DND-41 (cell line): ENCODE results near the gene TTC17.

ENCODE experiments used
- ATAC-seq: fragments of 200-7000 bp; cut with Tn5 transposase; 3 replicates; pipeline ENCODE4 v1.9.1; 2021; ENCODE audit warnings: low read depth; ENCODE audit not compliant: insufficient read depth
- DNase-seq: peaks from one replicate; pipeline ENCODE4 v3.0.0-alpha.2; 2020
- H2AFZ ChIP-seq: 2 replicates; pipeline ENCODE4 v1.6.0; 2012; ENCODE audit warnings: low read depth, low read length
- H3K27ac ChIP-seq: 2 replicates; pipeline ENCODE4 v1.5.1; 2012; ENCODE audit warnings: low read length, inconsistent platforms
- H3K27me3 ChIP-seq: fragments of 200-600 bp; sonication (generic); 2 replicates; pipeline ENCODE4 v1.6.0; 2012; ENCODE audit warnings: low read length, mild to moderate bottlenecking, inconsistent platforms; ENCODE audit not compliant: insufficient read depth, poor library complexity
- H3K36me3 ChIP-seq: 2 replicates; pipeline ENCODE4 v1.5.1; 2012; ENCODE audit warnings: low read length, inconsistent platforms; ENCODE audit not compliant: insufficient read depth
- H3K4me1 ChIP-seq: 2 replicates; pipeline ENCODE4 v1.5.1; 2012; ENCODE audit warnings: mild to moderate bottlenecking, low read length; ENCODE audit not compliant: insufficient read depth
- H3K4me2 ChIP-seq: 2 replicates; pipeline ENCODE4 v1.6.0; 2012; ENCODE audit warnings: mild to moderate bottlenecking, moderate library complexity, low read length, inconsistent platforms; ENCODE audit not compliant: insufficient read depth
- H3K4me3 ChIP-seq, 2 experiments: fragments of 200-600 bp in 1 of 2; shearing (Covaris generic) in 1 of 2; 2 replicates each; pipeline ENCODE4 v1.5.1; 2012 to 2016; ENCODE audit warnings: inconsistent platforms in 2 of 2, low read length in 2 of 2, mild to moderate bottlenecking in 2 of 2, low read depth in 1 of 2, moderate library complexity in 1 of 2
- H3K79me2 ChIP-seq: 2 replicates; pipeline ENCODE4 v1.6.0; 2012; ENCODE audit warnings: low read length, inconsistent platforms; ENCODE audit not compliant: insufficient read depth
- H3K9ac ChIP-seq: 2 replicates; pipeline ENCODE4 v1.6.0; 2012; ENCODE audit warnings: low read depth, mild to moderate bottlenecking, inconsistent platforms, low read length, moderate library complexity
- H3K9me3 ChIP-seq: 2 replicates; pipeline ENCODE4 v1.5.1; 2012; ENCODE audit warnings: low read length, moderate library complexity, mild to moderate bottlenecking, inconsistent platforms; ENCODE audit not compliant: insufficient read depth, severe bottlenecking
- H4K20me1 ChIP-seq: 2 replicates; pipeline ENCODE4 v1.6.0; 2012; ENCODE audit warnings: low read length; ENCODE audit not compliant: insufficient read depth
- CTCF ChIP-seq: IDR thresholded peaks from 2 replicates; pipeline ENCODE4 v1.5.1; 2012; ENCODE audit warnings: borderline replicate concordance, low read length, moderate library complexity, mild to moderate bottlenecking; ENCODE audit not compliant: poor library complexity, severe bottlenecking; ENCODE audit errors: extremely low read depth
- EZH2 ChIP-seq: IDR thresholded peaks from 3 replicates; pipeline ENCODE4 v1.6.1; 2012; ENCODE audit warnings: borderline replicate concordance, low read depth, mild to moderate bottlenecking, moderate library complexity, low read length, inconsistent platforms; ENCODE audit not compliant: severe bottlenecking

TTC17 gene

GRCh38 chr11:43384393-43384792 lies 25.7 kb downstream of the TTC17 start:
- H4K20me1 ChIP-seq, result peaks cover 8% of the 10 kb centered on the region; the same call in 1 of the 2 replicates
- H3K4me1 ChIP-seq, result no peaks in the 10 kb centered on the region
- no peak for DNase-seq
- peaks cover 49% of the 10 kb centered on the region for H3K36me3 ChIP-seq
- H3K79me2 ChIP-seq, result peaks cover 8% of the 10 kb centered on the region; the same call in 1 of the 2 replicates
- H3K4me3 ChIP-seq, result no peak overlapping the region
- H2AFZ ChIP-seq, result no peak overlapping the region
- H3K9me3 ChIP-seq, result no peaks in the 10 kb centered on the region
- H3K27ac ChIP-seq, result no peak overlapping the region
- ATAC-seq, result no peak
- no peaks in the 10 kb centered on the region for H3K27me3 ChIP-seq
- TF ChIP-seq CTCF (no peak), EZH2 (no peak)
- H3K4me2 ChIP-seq, result no peak overlapping the region
- no peak overlapping the region for H3K9ac ChIP-seq

- no peak overlapping the region for H3K9ac ChIP-seq
- H3K36me3 ChIP-seq, result peaks cover 76% of the 10 kb centered on the region
- no peaks in the 10 kb centered on the region for H3K27me3 ChIP-seq
- H3K27ac ChIP-seq, result 0 out of 2 replicates have a peak overlapping the region, but pooled peaks have one; percentile 31
- no peak overlapping the region for H3K4me3 ChIP-seq
- DNase-seq (peak; percentile 37), ATAC-seq (peak; percentile 95)
- H3K4me1 ChIP-seq, result peaks cover 15% of the 10 kb centered on the region
- H4K20me1 ChIP-seq, result 0 out of 2 replicates have a peak, but pooled peaks cover 4% of the 10 kb centered on the region
- no peak overlapping the region for H3K4me2 ChIP-seq
- no peak for TF ChIP-seq EZH2
- no peak for TF ChIP-seq CTCF
- H3K9me3 ChIP-seq, result no peaks in the 10 kb centered on the region
- H2AFZ ChIP-seq, result no peak overlapping the region
- no peaks in the 10 kb centered on the region for H3K79me2 ChIP-seq
Measured at GRCh38 chr11:43392713-43393112, 34.0 kb downstream of the TTC17 start.

GRCh38 chr11:43393765-43394355 lies 35.1 kb downstream of the TTC17 start:
- H4K20me1 ChIP-seq, result 0 out of 2 replicates have a peak, but pooled peaks cover 4% of the 10 kb centered on the region
- DNase-seq (no peak), ATAC-seq (no peak)
- H3K27ac ChIP-seq, result no peak overlapping the region
- no peak for TF ChIP-seq CTCF
- no peak for TF ChIP-seq EZH2
- no peaks in the 10 kb centered on the region for H3K79me2 ChIP-seq
- no peak overlapping the region for H3K9ac ChIP-seq
- no peak overlapping the region for H3K4me3 ChIP-seq
- peaks cover 15% of the 10 kb centered on the region for H3K4me1 ChIP-seq
- H3K4me2 ChIP-seq, result no peak overlapping the region
- no peaks in the 10 kb centered on the region for H3K27me3 ChIP-seq
- no peaks in the 10 kb centered on the region for H3K9me3 ChIP-seq
- H3K36me3 ChIP-seq, result peaks cover 81% of the 10 kb centered on the region
- no peak overlapping the region for H2AFZ ChIP-seq
